ENCODE measurements around the gene C1orf159.

C1orf159 gene

DNA sequence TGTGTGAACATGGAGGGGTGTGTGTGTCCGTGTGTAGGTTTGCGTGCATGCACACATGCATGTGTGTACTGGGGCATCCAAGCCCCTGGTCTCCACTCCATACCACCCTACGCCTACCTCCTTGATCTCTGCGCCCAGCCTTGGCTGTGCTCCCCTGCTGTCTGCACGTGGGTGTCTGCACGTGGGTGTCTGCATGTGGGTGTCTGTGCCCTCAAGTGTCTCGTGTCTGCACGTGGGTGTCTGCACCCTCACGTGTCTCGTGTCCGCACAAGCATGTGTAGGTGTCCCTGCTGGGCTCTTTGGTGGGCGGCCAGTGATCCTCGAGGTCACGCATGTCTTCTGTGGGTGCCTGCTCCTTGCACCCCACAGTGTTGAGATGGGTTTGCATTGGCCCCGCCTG, 62.9 kb downstream of the C1orf159 start:
- DNase-seq (ENCODE audit: low spot score), result no peak

DNA sequence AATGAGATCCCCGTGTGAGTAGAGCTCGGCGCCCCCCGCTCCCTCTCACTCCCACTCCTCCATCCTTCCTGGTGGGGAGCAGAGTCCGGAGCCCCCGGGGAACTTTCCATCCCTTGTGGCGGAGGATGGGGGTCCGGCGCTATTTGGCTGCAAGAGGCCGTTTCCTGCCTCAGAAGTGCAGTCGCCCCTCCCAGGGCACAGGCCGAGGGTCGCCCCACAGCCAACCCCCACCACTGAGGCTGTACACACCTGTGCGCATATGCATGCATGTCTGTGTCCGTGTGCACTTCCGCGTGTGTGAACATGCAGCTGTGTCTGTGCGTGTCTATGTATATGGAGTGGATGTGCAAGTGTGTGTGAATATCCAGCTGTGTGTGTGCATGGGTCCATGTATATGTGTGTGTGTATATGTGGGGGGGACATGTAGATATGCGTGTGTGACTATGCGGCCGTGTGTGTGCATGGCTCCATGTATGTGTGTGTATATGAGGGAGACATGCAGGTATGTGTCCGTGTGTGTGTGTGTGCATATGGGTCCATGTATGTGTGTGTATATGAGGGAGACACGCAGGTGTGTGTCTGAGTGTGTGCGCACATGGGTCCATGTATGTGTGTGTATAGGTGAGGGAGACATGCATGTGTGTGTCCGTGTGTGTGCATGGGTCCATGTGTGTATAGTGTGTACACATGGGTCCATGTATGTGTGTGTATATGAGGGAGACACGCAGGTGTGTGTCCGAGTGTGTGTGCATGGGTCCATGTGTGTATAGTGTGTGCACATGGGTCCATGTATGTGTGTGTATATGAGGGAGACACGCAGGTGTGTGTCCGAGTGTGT, 63.7 kb downstream of the C1orf159 start:
- no peak for DNase-seq (ENCODE audit: low spot score)

DNA sequence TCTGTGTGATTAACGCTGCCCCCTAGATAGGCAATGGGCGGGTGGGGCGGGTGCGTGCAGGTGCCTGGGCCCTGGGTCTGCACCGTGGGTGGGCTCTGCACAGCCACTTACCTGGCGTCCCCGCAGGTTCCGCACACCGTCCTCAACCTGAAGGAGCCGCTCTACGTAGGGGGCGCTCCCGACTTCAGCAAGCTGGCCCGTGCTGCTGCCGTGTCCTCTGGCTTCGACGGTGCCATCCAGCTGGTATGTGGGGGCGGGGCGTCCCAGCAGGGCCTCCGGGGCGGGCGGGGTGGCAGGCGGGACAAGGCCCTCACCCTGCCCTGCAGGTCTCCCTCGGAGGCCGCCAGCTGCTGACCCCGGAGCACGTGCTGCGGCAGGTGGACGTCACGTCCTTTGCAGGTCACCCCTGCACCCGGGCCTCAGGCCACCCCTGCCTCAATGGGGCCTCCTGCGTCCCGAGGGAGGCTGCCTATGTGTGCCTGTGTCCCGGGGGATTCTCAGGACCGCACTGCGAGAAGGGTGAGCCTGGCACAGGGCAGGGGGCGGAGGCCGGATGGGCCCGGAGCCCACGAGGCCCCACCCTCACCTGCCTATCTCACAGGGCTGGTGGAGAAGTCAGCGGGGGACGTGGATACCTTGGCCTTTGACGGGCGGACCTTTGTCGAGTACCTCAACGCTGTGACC, 64.6 kb downstream of the C1orf159 start:
- DNase-seq (ENCODE audit: low spot score), result no peak

DNA sequence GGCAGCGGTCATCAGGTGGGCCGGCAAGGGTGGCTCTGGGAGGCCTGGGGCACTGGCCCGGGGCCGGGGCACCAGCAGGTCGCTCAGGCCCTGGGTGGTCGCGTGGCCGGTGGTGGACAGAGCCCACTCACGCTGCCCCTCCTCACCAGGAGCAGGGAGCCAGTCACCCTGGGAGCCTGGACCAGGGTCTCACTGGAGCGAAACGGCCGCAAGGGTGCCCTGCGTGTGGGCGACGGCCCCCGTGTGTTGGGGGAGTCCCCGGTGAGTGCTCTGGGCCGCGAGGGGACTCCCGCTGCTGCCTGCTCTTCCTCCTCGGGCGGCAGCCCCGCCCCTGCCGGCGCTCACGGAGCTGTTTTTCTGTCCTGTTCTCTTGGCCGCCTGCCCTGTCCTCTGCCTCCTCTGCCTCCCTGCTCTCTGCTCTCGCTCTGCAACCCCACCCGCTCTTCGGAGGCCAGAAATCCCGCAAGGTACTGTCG, 65.3 kb downstream of the C1orf159 start:
- DNase-seq (ENCODE audit: low spot score), result no peak

DNA sequence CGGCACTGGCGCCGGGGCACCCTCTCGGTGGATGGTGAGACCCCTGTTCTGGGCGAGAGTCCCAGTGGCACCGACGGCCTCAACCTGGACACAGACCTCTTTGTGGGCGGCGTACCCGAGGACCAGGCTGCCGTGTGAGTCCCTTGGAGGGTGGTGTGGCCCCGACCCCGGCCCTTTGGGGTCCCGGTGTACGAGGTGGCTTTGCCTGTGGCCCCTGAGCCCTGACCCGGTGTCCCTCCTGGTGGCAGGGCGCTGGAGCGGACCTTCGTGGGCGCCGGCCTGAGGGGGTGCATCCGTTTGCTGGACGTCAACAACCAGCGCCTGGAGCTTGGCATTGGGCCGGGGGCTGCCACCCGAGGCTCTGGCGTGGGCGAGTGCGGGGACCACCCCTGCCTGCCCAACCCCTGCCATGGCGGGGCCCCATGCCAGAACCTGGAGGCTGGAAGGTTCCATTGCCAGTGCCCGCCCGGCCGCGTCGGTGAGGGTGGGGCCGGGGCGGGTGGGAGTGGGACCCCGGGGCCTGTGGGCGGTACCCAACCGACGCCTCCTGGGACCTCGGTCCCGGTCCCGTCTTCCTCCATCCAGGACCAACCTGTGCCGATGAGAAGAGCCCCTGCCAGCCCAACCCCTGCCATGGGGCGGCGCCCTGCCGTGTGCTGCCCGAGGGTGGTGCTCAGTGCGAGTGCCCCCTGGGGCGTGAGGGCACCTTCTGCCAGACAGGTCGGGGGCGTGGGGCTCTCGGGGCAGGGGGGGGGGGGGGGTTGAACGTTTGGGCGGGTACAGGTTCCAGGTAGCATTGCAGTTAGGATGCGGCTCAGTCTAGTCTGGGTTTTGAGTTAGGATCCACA, 66.3 kb downstream of the C1orf159 start:
- DNase-seq (ENCODE audit: low spot score), result no peak

DNA sequence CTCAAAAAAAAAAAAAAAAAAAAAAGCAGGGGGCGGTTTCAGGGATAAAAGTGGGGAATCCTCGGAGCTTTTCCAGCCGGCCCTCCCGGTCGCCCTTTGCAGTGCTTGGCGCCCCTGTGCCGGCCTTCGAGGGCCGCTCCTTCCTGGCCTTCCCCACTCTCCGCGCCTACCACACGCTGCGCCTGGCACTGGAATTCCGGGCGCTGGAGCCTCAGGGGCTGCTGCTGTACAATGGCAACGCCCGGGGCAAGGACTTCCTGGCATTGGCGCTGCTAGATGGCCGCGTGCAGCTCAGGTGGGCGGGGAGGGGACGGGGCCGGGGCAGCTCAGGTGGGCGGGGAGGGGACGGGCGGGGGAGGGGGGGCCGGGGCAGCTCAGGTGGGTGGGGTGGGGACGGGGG, 67.1 kb downstream of the C1orf159 start:
- no peak for DNase-seq (ENCODE audit: low spot score)

DNA sequence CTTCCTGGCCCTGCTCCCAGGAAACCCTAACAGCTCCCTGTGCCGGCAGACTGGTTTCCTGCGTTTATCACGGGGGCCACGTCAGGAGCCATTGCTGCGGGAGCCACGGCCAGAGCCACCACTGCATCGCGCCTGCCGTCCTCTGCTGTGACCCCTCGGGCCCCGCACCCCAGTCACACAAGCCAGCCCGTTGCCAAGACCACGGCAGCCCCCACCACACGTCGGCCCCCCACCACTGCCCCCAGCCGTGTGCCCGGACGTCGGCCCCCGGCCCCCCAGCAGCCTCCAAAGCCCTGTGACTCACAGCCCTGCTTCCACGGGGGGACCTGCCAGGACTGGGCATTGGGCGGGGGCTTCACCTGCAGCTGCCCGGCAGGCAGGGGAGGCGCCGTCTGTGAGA, 67.9 kb downstream of the C1orf159 start:
- DNase-seq (ENCODE audit: low spot score), result no peak

DNA sequence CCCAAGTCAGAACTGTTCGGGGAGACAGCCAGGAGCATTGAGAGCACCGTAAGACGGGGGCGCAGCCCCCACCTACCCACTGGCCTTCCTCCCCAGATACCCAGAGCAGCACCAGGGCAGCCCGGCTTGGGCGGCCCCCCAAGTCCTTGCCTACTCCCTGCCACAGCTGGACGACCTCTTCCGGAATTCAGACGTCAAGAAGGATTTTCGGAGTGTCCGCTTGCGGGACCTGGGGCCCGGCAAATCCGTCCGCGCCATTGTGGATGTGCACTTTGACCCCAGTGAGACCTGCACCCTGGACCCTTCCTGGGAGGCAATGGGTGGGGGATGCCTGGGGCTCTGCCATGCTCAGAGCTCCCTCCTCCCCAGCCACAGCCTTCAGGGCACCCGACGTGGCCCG, 68.5 kb downstream of the C1orf159 start:
- no peak for DNase-seq (ENCODE audit: low spot score)

DNA sequence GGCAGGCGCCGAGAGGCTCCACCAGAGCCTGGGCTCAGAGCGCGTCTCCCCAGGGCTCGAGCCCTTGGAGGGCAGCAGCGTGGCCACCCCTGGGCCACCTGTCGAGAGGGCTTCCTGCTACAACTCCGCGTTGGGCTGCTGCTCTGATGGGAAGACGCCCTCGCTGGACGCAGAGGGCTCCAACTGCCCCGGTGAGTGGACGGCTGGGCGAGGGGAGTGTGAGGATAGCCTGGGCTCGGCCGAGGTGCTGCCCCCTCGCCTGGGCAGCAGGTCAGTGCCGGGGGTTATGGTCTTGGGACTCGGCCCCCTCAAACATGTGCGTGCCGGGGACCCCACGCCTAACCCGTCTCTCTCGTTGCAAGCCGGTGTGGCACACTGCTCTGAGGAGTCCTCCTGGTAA, 69.1 kb downstream of the C1orf159 start:
- DNase-seq (ENCODE audit: low spot score), result no peak

DNA sequence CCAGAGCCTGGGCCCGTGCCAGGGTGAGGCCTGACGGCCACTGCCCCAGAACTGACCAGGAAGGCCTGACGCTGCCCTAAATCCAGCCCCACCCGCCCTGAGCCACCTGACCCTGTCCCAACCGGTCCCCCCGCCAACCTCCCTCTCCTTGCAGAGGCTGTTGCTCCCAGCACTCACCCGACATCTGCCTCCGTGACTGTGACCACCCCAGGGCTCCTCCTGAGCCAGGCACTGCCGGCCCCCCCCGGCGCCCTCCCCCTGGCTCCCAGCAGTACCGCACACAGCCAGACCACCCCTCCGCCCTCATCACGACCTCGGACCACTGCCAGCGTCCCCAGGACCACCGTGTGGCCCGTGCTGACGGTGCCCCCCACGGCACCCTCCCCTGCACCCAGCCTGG, 69.6 kb downstream of the C1orf159 start:
- no peak for DNase-seq (ENCODE audit: low spot score)

DNA sequence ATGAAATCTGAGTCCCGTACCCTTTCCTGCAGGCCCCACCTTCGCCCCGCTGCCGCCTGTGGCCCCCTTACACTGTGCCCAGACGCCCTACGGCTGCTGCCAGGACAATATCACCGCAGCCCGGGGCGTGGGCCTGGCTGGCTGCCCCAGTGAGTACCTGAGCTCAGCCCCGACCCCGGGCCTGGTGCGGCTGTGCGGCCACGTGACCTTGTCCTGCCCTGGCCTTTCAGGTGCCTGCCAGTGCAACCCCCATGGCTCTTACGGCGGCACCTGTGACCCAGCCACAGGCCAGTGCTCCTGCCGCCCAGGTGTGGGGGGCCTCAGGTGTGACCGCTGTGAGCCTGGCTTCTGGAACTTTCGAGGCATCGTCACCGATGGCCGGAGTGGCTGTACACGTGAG, 70.8 kb downstream of the C1orf159 start:
- DNase-seq (ENCODE audit: low spot score), result no peak

DNA sequence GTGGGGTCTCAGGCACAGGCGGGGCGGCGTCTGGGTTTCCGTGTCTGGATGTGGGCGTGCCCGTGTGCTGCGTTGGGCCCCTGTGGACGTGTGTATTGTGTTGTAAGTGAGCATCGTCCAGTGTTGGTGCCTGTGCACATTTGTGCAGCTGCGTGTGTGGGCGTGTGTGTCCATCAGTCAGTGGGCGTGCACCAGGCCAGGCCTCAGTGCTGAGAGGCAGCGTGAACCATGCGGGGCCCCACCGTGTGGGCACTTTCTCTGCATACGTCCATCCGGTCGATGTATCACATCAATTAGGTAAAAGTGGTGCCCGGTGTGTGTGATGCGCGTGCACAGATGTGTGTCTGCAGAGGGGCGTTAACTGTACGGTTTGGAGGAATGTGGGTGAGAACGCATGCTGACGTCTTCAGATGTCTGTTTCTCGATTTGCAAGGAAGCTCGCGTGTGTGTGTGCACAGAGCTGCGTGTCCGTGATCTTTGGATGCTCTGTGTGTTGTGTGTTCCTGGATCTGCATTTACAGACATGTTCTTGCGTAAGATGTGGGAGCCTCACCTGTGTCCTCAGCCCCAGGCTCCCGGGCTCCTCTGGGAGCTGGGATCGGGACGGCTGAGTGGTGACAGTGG, 71.3 kb downstream of the C1orf159 start:
- no peak for DNase-seq (ENCODE audit: low spot score)

DNA sequence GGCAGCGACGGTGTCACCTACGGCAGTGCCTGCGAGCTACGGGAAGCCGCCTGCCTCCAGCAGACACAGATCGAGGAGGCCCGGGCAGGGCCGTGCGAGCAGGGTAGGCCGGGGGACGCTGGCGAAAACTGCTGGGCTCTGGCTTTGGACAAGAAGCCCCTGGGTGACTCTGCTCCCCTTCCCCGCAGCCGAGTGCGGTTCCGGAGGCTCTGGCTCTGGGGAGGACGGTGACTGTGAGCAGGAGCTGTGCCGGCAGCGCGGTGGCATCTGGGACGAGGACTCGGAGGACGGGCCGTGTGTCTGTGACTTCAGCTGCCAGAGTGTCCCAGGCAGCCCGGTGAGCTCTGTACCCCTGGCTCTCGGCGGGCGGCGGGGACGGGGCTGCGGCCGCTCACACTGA, 72.0 kb downstream of the C1orf159 start:
- no peak for DNase-seq (ENCODE audit: low spot score)

DNA sequence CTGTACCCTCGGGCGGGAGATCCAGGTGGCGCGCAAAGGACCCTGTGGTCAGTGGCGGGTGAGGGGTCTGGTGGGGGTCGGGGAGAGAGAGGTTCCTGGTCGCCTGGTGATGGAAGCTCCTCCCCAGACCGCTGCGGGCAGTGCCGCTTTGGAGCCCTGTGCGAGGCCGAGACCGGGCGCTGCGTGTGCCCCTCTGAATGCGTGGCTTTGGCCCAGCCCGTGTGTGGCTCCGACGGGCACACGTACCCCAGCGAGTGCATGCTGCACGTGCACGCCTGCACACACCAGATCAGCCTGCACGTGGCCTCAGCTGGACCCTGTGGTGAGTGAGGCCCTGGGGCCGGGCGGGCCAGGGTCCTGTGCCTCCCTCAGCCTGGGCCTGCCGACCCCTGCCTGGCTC, 72.5 kb downstream of the C1orf159 start:
- DNase-seq (ENCODE audit: low spot score), result no peak

DNA sequence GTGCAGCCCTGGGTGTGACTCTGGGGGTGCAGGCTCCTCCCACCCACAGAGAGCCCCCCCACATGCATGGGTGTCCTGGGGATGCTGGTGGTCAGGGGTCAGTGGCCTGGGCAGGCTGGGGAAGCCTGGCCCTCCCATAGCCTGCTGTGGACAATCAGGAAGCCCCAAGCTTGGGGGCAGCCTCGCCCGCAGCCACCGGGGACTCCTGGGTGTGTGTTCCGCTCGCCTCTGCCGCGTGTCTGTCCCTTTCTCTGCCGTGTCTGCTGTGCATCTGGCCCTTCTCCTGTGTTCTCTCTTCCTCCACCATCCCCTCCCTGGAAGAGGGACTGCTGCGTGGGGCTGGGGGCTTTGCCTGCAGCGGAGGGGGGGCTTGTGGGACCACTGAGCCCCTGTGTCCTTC, 73.1 kb downstream of the C1orf159 start:
- no peak for DNase-seq (ENCODE audit: low spot score)

DNA sequence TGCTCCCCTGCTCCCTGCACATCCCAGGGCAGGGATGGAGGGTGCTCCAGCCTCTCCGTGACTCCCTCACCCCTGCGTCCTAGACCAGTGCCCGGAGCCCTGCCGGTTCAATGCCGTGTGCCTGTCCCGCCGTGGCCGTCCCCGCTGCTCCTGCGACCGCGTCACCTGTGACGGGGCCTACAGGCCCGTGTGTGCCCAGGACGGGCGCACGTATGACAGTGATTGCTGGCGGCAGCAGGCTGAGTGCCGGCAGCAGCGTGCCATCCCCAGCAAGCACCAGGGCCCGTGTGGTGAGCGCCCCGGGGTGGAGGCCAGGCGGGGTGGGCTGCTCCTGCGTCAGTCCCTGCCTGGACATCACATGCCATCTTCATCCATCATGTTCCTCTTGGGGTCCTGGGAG, 74.0 kb downstream of the C1orf159 start:
- DNase-seq (ENCODE audit: low spot score), result no peak

DNA sequence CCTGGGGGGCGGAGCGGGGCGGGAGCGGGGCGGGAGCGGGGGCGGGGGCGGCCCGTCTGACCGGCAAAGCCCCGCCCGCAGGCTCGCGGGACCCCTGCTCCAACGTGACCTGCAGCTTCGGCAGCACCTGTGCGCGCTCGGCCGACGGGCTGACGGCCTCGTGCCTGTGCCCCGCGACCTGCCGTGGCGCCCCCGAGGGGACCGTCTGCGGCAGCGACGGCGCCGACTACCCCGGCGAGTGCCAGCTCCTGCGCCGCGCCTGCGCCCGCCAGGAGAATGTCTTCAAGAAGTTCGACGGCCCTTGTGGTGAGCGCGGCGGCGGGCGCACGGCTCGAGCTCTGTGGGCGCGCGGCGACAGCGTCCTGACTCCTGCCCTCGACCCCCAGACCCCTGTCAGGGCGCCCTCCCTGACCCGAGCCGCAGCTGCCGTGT, 74.8 kb downstream of the C1orf159 start:
- no peak for DNase-seq (ENCODE audit: low spot score)

DNA sequence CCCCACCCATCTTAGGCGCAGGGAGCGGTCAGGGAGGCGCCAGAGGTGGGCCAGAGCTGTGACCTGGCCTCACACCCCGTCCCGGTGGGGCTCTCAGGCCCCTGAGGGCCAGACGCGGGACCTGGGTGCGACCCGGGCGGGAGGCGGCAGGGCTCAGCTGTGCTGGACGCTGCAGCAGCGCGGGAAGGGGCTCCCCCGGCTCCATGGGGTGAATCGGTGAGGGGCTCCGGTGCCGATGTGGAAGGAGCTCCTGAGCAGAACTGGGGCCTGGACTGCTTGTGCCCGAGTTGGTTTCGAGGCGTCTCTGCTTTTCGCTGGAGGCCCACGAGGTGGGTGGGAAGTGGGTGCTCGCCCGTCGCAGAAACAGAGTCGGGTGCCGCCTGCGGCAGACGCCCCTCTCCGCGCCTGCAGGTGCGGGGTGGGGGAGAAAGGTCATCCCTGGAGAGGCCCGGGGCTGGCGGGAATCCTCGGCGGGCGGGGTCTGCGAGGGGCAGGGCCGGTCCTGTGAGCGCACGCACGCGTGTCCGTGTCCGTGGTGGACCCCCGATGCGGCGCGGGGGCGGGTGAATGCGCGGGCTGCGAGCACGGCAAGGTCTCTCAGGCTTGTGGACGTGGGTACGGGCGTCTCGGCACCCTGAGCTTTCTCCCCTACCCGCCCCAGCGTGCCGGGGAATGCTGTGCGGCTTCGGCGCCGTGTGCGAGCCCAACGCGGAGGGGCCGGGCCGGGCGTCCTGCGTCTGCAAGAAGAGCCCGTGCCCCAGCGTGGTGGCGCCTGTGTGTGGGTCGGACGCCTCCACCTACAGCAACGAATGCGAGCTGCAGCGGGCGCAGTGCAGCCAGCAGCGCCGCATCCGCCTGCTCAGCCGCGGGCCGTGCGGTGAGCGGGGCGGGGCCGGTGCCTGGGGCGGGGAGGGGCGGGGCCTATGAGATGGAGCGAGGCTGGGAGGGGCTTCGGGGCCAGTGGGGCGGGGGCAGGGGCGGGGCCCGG, 75.6 kb downstream of the C1orf159 start:
- DNase-seq (ENCODE audit: low spot score), result peak; percentile 87

DNA sequence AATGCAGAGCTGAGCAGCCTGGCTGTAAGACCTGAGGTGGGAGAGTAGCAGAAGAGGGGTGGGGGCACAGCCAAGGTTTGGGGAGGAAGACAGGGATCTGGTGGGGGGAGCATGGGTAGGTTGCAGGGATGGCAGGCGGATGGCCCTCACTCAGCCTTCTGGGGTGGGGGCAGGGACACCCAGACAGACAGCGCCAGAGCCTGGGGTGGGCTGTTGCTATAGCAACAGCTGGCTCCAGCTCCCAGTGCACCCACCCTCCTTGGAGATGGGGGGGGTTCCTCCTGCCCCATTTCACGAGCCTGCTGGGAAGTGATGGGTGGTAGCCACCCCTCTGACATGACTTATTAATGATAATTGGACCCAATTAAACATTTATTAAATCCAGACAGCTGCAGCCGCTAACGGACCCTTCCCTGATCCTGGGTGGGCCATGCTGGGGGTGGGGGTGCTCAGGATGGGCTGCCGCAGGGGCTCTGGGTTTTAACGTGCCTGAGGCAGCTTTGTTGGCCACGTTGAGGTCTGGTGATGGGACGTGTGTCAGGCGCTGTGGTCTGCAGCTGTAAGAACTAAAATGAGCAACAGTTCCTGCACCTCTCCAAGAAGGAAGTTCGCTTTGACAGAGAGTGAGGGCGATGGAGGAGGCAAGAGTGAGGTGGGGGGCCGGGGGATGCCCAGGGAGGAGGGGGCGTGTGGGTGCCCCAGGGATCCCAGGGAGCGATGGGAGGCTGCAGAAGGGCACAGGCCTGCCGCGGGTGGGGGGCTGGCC, 76.6 kb downstream of the C1orf159 start:
- no peak for DNase-seq (ENCODE audit: low spot score)

DNA sequence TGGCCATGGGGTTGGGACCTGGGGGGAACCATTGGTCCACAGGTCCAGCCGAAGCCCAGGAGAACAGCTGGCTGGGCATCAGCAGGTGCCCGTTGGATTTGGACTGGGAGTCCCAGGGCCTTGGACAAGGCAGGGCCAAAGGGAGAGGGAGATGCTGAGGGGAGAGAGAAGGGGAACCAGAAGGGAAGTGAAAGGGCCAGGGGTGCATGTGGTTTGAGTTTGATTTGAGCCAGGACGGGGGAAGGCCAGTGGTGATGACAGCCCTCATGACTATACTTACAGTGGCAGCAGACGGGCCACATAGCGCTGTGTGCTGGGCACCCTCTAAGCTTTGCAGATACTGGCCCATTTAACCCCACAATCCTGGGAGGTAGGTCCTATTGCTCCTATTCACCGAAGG, 77.2 kb downstream of the C1orf159 start:
- no peak for DNase-seq (ENCODE audit: low spot score)
